ENCODE data around the gene CTSD. TPM values are rescaled to one million over a fixed set of nuclear protein-coding genes. Genes with fewer than 3 reads are reported as not detected.

Gene CTSD
- total RNA-seq, 1 donor from 2014 or later = 224 TPM

GRCh38 chr11:1768141-1768469 lies 4.4 kb upstream of the CTSD start:
- H3K27ac Mint-ChIP-seq (ENCODE audit: unreplicated experiment) = no peak overlapping the region
- TF ChIP-seq, protein P1, sequence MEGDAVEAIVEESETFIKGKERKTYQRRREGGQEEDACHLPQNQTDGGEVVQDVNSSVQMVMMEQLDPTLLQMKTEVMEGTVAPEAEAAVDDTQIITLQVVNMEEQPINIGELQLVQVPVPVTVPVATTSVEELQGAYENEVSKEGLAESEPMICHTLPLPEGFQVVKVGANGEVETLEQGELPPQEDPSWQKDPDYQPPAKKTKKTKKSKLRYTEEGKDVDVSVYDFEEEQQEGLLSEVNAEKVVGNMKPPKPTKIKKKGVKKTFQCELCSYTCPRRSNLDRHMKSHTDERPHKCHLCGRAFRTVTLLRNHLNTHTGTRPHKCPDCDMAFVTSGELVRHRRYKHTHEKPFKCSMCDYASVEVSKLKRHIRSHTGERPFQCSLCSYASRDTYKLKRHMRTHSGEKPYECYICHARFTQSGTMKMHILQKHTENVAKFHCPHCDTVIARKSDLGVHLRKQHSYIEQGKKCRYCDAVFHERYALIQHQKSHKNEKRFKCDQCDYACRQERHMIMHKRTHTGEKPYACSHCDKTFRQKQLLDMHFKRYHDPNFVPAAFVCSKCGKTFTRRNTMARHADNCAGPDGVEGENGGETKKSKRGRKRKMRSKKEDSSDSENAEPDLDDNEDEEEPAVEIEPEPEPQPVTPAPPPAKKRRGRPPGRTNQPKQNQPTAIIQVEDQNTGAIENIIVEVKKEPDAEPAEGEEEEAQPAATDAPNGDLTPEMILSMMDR (IDR thresholded peaks at IDR 0.05; ENCODE audit: unreplicated experiment) = no peak

DNA sequence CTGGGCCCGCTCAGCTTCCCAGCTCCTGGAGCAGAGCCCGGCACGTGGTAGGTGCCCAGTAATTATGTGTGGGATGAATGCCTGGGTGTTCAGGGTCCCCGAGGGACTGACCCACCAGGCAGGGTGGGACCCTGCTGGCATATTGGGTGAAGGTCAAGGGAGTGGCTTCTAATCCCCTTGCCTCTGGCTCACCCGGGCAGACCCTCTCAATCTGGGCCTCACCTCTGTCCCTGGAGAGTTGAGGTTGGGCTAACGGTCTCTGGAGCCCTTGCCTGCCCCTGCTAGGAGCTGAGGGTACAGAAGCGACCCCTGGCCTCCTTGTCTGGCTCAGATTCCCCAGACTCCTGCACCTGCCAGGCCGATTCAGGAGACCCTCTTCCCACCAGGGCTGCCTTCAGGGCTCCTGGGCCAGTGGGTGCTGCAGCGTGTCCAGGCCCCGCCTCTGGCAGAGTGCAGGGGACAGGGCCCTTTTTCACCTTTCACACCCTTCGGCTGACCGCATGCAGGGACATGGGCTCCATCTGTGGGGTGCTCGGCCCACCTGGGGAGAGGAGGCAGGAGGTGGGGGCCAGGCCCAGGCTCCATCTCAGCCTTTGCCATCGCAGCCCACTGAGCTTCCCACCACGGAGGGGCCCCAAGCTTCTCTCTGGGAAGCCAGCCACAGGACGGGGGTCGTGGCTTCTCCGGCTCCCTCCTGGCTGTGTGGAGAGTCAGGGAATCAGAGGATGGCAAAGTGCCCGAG lies 3.8 kb upstream of the CTSD start:
- Mint-ChIP-seq H3K36me3 (ENCODE audit: low read depth, unreplicated experiment) (no peaks in the 10 kb centered on the region), H3K27ac (ENCODE audit: unreplicated experiment) (no peak overlapping the region), H3K27me3 (ENCODE audit: unreplicated experiment) (peaks cover 11% of the 10 kb centered on the region), H3K4me1 (ENCODE audit: unreplicated experiment) (peaks cover 8% of the 10 kb centered on the region), H3K9me3 (ENCODE audit: unreplicated experiment) (no peaks in the 10 kb centered on the region), H3K4me3 (ENCODE audit: unreplicated experiment) (no peak overlapping the region)
- DNase-seq (ENCODE audit: low spot score) = no peak
- TF ChIP-seq, protein P1 (IDR thresholded peaks at IDR 0.05; ENCODE audit: unreplicated experiment) = no peak

More at GRCh38 chr11:1768141-1768469, 4.4 kb upstream of the CTSD start:
- H3K36me3 Mint-ChIP-seq (ENCODE audit: low read depth, unreplicated experiment) = no peaks in the 10 kb centered on the region
- no peaks in the 10 kb centered on the region for H3K9me3 Mint-ChIP-seq (ENCODE audit: unreplicated experiment)
- no peak for DNase-seq (ENCODE audit: low spot score)
- peaks cover 8% of the 10 kb centered on the region for H3K4me1 Mint-ChIP-seq (ENCODE audit: unreplicated experiment)
- H3K4me3 Mint-ChIP-seq (ENCODE audit: unreplicated experiment) = no peak overlapping the region
- peaks cover 11% of the 10 kb centered on the region for H3K27me3 Mint-ChIP-seq (ENCODE audit: unreplicated experiment)

GRCh38 chr11:1766719-1767398 lies 3.1 kb upstream of the CTSD start:
- no peak for DNase-seq (ENCODE audit: low spot score)
- H3K36me3 Mint-ChIP-seq (ENCODE audit: low read depth, unreplicated experiment) = no peaks in the 10 kb centered on the region
- H3K27me3 Mint-ChIP-seq (ENCODE audit: unreplicated experiment) = peaks cover 9% of the 10 kb centered on the region
- no peak overlapping the region for H3K4me3 Mint-ChIP-seq (ENCODE audit: unreplicated experiment)
- H3K9me3 Mint-ChIP-seq (ENCODE audit: unreplicated experiment) = no peaks in the 10 kb centered on the region
- TF ChIP-seq, protein P1 (IDR thresholded peaks at IDR 0.05; ENCODE audit: unreplicated experiment) = no peak
- peaks cover 3% of the 10 kb centered on the region for H3K4me1 Mint-ChIP-seq (ENCODE audit: unreplicated experiment)
- no peak overlapping the region for H3K27ac Mint-ChIP-seq (ENCODE audit: unreplicated experiment)

GRCh38 chr11:1765871-1766718 lies 2.4 kb upstream of the CTSD start:
- no peak overlapping the region for H3K27ac Mint-ChIP-seq (ENCODE audit: unreplicated experiment)
- DNase-seq (ENCODE audit: low spot score) = no peak
- no peak overlapping the region for H3K4me3 Mint-ChIP-seq (ENCODE audit: unreplicated experiment)
- peaks cover 8% of the 10 kb centered on the region for H3K27me3 Mint-ChIP-seq (ENCODE audit: unreplicated experiment)
- peaks cover 3% of the 10 kb centered on the region for H3K4me1 Mint-ChIP-seq (ENCODE audit: unreplicated experiment)
- TF ChIP-seq, protein P1 (IDR thresholded peaks at IDR 0.05; ENCODE audit: unreplicated experiment) = peak; percentile 22
- no peaks in the 10 kb centered on the region for H3K36me3 Mint-ChIP-seq (ENCODE audit: low read depth, unreplicated experiment)
- no peaks in the 10 kb centered on the region for H3K9me3 Mint-ChIP-seq (ENCODE audit: unreplicated experiment)
